Measurements from ENCODE around the gene ARHGAP26. TPM values are rescaled to one million over a fixed set of nuclear protein-coding genes. Genes with fewer than 3 reads are reported as not detected.

The ARHGAP26 gene
- total and polyA plus RNA-seq, 2 donors (not counting 3 experiments of a cell fraction or from before 2014, with no cell fraction given): 3.1 to 16.2 TPM

GRCh38 chr5:142806841-142807267 lies 36.7 kb downstream of the ARHGAP26 start:
- no peak overlapping the region for H3K9ac ChIP-seq (replicated peaks; ENCODE audit: extremely low read depth, insufficient read depth, low read length)
- dilution Hi-C loops (cut with MboI; ENCODE audit: extremely low pct_ligation_motif_present, low sequenced_read_pairs): no loop called here
- H3K27me3 ChIP-seq (ENCODE audit: control insufficient read depth in 2 of 2, insufficient read depth in 2 of 2, low read length in 2 of 2): no peaks in the 10 kb centered on the region
- no peak overlapping the region for H3K27ac ChIP-seq (ENCODE audit: insufficient read depth, low read depth, low read length)
- H3K9me3 ChIP-seq (replicated peaks; ENCODE audit: control insufficient read depth, insufficient read depth, low read length): no peaks in the 10 kb centered on the region
- peaks cover 15% of the 10 kb centered on the region for H3K4me1 ChIP-seq (ENCODE audit: control insufficient read depth, extremely low read depth, insufficient read depth, low read length)
- CTCF ChIA-PET: no interaction called here
- POLR2A ChIA-PET: no interaction called here
- TF ChIP-seq MYC (IDR thresholded peaks at IDR 0.05; ENCODE audit: low read depth, low read length) (no peak), CTCF (IDR thresholded peaks at IDR 0.05; ENCODE audit: extremely low read depth in 1 of 2, insufficient read depth in 1 of 2, low read depth in 1 of 2, low read length in 2 of 2) (no peak), POLR2AphosphoS5 (IDR thresholded peaks at IDR 0.05; ENCODE audit: insufficient read depth, low read depth, low read length) (no peak), GATA2 (IDR thresholded peaks at IDR 0.05; ENCODE audit: insufficient read depth, insufficient read length, low read depth, low read length) (no peak), FOS (IDR thresholded peaks at IDR 0.05; ENCODE audit: borderline replicate concordance, insufficient read depth, low read length) (no peak), EZH2 (IDR thresholded peaks at IDR 0.05; ENCODE audit: borderline replicate concordance, low read depth, low read length, severe bottlenecking) (no peak), POLR2A (IDR thresholded peaks at IDR 0.05; ENCODE audit: low read depth, low read length) (no peak), JUN (IDR thresholded peaks at IDR 0.05; ENCODE audit: borderline replicate concordance, insufficient read depth, insufficient read length, low read depth) (no peak), MAX (IDR thresholded peaks at IDR 0.05; ENCODE audit: insufficient read depth, insufficient read length) (no peak)
- no peak overlapping the region for H3K4me3 ChIP-seq (replicated peaks in 1 of 3; ENCODE audit: insufficient read depth in 1 of 3, low read depth in 1 of 3, low read length in 3 of 3)
- intact Hi-C loops (cut with micrococcal nuclease): no loop called here
- H2AFZ ChIP-seq (ENCODE audit: low read depth, low read length): no peak overlapping the region
- no peaks in the 10 kb centered on the region for H3K9me1 ChIP-seq (replicated peaks; ENCODE audit: control insufficient read depth, extremely low read depth, insufficient read depth, low read length)
- no peaks in the 10 kb centered on the region for H3K79me2 ChIP-seq (ENCODE audit: control insufficient read depth, insufficient read depth, low read length)
- H3K4me2 ChIP-seq (ENCODE audit: insufficient read depth, low read length): no peak overlapping the region
- H4K20me1 ChIP-seq (replicated peaks; ENCODE audit: control insufficient read depth, extremely low read depth, insufficient read depth, low read length): no peaks in the 10 kb centered on the region
- FAIRE-seq (no peak), DNase-seq (ENCODE audit: low read depth, low spot score) (no peak)
- no TSS peak for BruUV-seq (replicated peaks)
- no peaks in the 10 kb centered on the region for H3K36me3 ChIP-seq (ENCODE audit: control insufficient read depth in 2 of 2, extremely low read depth in 1 of 2, insufficient read depth in 2 of 2, low read length in 2 of 2)
